HFFc6 (cell line): Measurements from ENCODE around the gene MCAT. TPM values are rescaled to one million over a fixed set of nuclear protein-coding genes. Genes with fewer than 3 reads are reported as not detected.
A peak's percentile ranks its signal among the peaks of the same experiment; 100 is the strongest.

ENCODE experiments used
- DNase-seq: peaks from one replicate; pipeline ENCODE4 v3.0.0-alpha.2; 2018
- H3K27ac Mint-ChIP-seq: 2 replicates; pipeline ENCODE4 v1.8.0; 2020; ENCODE audit warnings: mild to moderate bottlenecking, mixed read lengths
- H3K27me3 Mint-ChIP-seq: 2 replicates; pipeline ENCODE4 v1.8.0; 2021; ENCODE audit warnings: mild to moderate bottlenecking, moderate library complexity, mixed read lengths; ENCODE audit not compliant: insufficient read depth
- H3K36me3 Mint-ChIP-seq: 2 replicates; pipeline ENCODE4 v1.8.0; 2021; ENCODE audit warnings: low read depth, mixed read lengths
- H3K4me1 Mint-ChIP-seq: 2 replicates; pipeline ENCODE4 v1.8.0; 2020; ENCODE audit warnings: low read depth, mixed read lengths
- H3K4me3 Mint-ChIP-seq: 2 replicates; pipeline ENCODE4 v1.8.0; 2020; ENCODE audit warnings: mild to moderate bottlenecking, moderate library complexity, mixed read lengths
- H3K9me3 Mint-ChIP-seq: 2 replicates; pipeline ENCODE4 v1.8.0; 2020; ENCODE audit warnings: mild to moderate bottlenecking, mixed read lengths
- CTCF ChIP-seq: fragments of 200-600 bp; sonication (generic); IDR thresholded peaks from 2 replicates; pipeline ENCODE4 v1.5.0; 2021; ENCODE audit warnings: antibody characterized with exemption, mild to moderate bottlenecking
- total RNA-seq, 6 experiments: library from RNA; stranded (reverse); fragmentation: NEBNext Ultra II Directional; extraction: Animal tissue kit (Norgen Biotek cat#: 25700); gene quantifications; 2 replicates in 1 of 6; 3 replicates in 5 of 6; pipeline ENCODE4 v1.2.3, GENCODE V29; 2021

Gene MCAT
- total RNA-seq, 6 experiments from 2014 or later = 15.1 to 16.6 (median 15.6) TPM

GRCh38 chr22:43160497-43161126, 17.4 kb upstream of the MCAT start:
- DNase-seq = no peak
- H3K36me3 Mint-ChIP-seq = peaks cover 8% of the 10 kb centered on the region; the same call in 1 of the 2 replicates
- H3K27ac Mint-ChIP-seq = 0 out of 2 replicates have a peak overlapping the region, but pooled peaks have one; percentile 33
- no peaks in the 10 kb centered on the region for H3K9me3 Mint-ChIP-seq
- no peak overlapping the region for H3K4me3 Mint-ChIP-seq
- TF ChIP-seq CTCF = no peak
- H3K4me1 Mint-ChIP-seq = 0 out of 2 replicates have a peak, but pooled peaks cover 6% of the 10 kb centered on the region
- H3K27me3 Mint-ChIP-seq = peaks cover 3% of the 10 kb centered on the region

- H3K27ac Mint-ChIP-seq = no peak overlapping the region
- DNase-seq = no peak
- H3K9me3 Mint-ChIP-seq = no peaks in the 10 kb centered on the region
- H3K4me1 Mint-ChIP-seq = 0 out of 2 replicates have a peak, but pooled peaks cover 6% of the 10 kb centered on the region
- peaks cover 3% of the 10 kb centered on the region for H3K27me3 Mint-ChIP-seq
- H3K36me3 Mint-ChIP-seq = peaks cover 8% of the 10 kb centered on the region; the same call in 1 of the 2 replicates
- H3K4me3 Mint-ChIP-seq = no peak overlapping the region
- peak; percentile 60 for TF ChIP-seq CTCF
Measured at GRCh38 chr22:43159484-43160178, 16.4 kb upstream of the MCAT start.

GRCh38 chr22:43158778-43159483, 15.7 kb upstream of the MCAT start:
- DNase-seq = no peak
- Mint-ChIP-seq H3K4me3 (no peak overlapping the region), H3K36me3 (peaks cover 5% of the 10 kb centered on the region; the same call in 1 of the 2 replicates), H3K4me1 (0 out of 2 replicates have a peak, but pooled peaks cover 6% of the 10 kb centered on the region), H3K9me3 (no peaks in the 10 kb centered on the region), H3K27me3 (peaks cover 2% of the 10 kb centered on the region), H3K27ac (no peak overlapping the region; the same call in 1 of the 2 replicates)
- no peak for TF ChIP-seq CTCF

- Mint-ChIP-seq H3K4me3 (no peak overlapping the region), H3K27ac (no peak overlapping the region), H3K36me3 (peaks cover 3% of the 10 kb centered on the region; the same call in 1 of the 2 replicates), H3K4me1 (peaks cover 9% of the 10 kb centered on the region), H3K27me3 (peaks cover 2% of the 10 kb centered on the region), H3K9me3 (no peaks in the 10 kb centered on the region)
- no peak for DNase-seq
- TF ChIP-seq CTCF = no peak
Measured at GRCh38 chr22:43157874-43158546, 14.8 kb upstream of the MCAT start.

GRCh38 chr22:43156413-43156812, 13.2 kb upstream of the MCAT start:
- Mint-ChIP-seq H3K36me3 (peaks cover 3% of the 10 kb centered on the region; the same call in 1 of the 2 replicates), H3K9me3 (no peaks in the 10 kb centered on the region), H3K4me3 (no peak overlapping the region), H3K27me3 (peaks cover 2% of the 10 kb centered on the region; the same call in 1 of the 2 replicates), H3K27ac (no peak overlapping the region), H3K4me1 (peaks cover 12% of the 10 kb centered on the region)
- DNase-seq = no peak
- TF ChIP-seq CTCF = no peak
